HG03439 (cell line): ENCODE measurements around the gene LMX1B.
"Not testable (repeated sequence)": the region's sequence is repeated elsewhere in the genome, so short reads cannot be mapped to it uniquely, and the experiment has no call there.

Experiments
- ATAC-seq: cut with Tn5 transposase; IDR thresholded peaks from one replicate; pipeline ENCODE4 v1.9.1; 2021; ENCODE audit warnings: mild to moderate bottlenecking, moderate library complexity; ENCODE audit not compliant: unreplicated experiment

The LMX1B gene

DNA sequence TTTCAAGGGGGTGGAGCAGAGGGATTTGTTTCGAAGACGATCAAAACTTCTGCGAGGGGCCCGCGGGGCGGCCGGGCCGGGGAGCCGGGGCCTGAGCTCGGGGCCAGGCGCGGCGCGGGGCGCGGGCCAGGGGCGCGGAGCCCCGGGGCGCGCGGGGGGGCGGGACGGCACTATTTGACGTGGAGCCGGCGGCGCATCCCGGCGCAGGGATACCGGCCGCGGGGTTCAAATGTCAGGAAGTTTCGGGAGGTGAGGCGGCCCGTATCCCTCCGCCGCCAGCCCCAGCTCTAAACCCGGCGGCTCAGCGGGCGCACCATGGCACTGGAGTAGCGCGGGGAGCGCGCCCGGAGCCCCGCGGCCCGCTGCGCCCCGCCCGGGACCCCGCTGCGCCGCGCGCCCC is at the start of gene LMX1B:
Gene LMX1B, plus strand, starts transcription at position 278 of the 400 bp plus-strand sequence. CDS start 522 bp downstream, outside the sequence.
- no peak for ATAC-seq

DNA sequence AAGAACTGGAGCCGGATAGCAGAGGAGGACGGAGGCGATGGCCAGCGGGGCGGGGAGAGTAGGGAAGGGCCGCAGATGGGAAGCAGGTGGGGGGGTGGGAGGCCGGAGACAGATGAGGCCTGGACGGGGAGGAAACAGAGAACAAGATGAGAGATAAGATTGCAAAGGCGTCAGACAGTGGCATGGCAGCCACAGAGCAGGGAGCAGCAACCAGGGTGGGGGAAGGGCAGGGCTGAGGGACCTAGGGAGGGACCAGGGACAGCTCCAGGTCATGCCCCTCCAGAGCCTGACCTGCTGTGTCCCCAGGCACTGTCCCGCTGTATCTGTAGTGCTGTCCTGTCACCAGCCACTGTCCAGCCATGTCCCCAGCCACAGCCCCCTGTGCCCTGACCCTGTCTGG is 49.6 kb upstream of the LMX1B start:
- no peak for ATAC-seq

DNA sequence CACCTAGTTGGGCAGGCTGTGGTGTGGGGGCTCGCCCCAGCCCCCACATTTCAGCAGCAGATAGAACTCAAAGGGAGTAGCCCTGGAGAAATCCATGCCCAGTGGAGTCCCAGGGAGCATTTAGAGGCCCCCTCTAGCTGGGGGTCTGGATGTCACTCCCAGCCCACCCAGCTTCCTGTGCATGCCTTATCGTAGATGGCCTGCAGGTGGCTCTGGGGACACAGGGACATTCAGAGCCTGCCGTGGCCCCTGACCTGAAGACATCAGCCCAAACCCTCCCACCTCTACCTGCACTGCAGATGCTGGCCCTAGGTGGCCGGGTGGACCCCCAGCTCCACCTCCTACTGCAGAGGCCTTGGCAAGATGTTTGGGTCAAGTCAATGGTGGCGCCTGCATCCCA is 49.0 kb upstream of the LMX1B start:
- ATAC-seq, result no peak

DNA sequence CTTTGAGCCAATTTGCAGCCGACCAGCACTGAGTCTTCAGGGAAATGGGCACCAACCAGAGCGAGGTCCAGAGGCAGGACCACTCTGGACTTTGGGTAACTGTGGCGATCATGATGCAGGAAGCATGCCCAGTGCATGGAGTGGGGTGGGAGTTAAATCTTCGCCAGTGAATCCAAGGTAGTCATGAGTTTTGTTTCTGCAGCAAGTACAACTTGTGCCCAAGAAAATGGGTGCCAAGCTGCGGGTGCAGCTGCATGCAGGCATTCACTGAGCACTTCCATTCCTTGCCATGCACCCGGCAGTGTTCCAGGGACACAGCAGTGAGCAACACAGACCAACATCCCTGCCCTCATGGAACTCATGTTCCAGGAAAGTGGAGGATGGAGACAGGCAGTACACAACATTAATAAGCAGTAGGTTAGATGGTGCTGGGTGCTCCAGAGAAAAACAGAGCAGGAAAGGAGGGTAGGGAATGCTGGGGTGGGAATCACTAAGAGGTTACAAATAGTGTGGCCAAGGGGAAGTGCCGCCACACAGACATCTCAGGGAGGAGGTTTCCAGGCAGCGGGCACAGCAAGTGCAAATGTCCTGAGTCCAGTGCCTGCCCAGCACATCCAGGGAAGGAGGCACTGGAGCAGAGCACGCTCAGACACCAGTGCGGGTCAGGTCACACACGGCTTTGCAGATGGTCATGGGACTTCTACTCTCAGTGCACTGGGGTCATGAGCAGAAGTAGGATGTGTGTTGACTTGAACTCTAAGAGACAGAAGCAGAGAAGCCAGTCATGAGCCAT is 48.2 kb upstream of the LMX1B start:
- no peak for ATAC-seq

DNA sequence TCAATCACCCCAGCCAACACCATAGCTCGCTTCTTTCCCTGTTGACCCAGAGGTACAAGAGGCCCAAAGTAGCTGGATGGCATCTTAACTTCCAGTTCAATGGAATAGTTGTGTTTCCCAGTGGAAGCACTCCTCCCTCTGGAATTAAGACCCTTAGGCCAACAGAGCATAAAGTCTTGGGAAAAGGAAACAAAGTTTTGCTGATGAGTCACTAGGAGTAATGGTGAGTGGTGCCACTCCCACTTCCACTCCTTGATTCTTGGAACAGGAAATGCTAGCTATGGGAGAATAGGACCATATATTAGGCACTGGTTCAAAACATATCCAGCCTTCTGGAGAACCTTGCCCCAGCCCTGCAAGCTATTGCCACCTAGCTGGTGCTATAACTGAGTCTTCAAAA is 44.7 kb upstream of the LMX1B start:
- ATAC-seq, result no peak

DNA sequence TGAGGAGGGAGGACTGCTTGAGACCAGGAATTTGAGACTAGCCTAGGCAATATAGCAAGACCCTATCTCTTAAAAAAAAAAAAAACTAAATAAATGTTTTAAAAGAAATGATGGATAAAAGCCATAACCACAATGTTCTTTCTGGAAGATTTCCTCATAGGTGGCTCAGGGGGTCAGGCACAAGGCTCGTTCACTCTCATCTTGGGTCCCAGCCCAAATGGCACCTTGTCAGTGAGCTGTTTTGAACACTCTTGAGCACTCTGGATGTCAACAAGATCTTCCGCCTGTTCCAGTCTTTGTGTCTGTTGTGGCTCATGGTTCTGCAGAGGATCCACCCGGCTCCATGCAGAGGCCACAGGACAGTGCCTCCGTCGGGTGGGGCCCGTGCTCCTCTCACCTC is 35.7 kb upstream of the LMX1B start:
- no peak for ATAC-seq

DNA sequence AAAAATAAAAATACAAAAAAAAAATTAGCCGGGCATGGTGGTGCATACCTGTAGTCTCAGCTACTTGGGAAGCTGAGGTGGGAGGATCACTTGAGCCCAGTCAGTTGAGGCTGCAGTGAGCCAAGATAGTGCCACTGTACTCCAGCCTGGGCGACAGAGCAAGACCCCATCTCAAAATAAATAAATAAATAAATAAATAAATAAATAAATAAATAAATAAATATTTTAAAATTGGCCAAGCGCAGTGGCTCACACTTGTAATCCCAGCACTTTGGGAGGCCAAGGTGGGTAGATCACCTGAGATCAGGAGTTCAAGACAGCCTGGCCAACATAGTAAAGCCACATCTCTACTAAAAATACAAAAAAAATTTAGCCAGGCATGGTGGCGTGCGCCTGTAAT is 33.4 kb upstream of the LMX1B start:
- not testable (repeated sequence) for ATAC-seq

DNA sequence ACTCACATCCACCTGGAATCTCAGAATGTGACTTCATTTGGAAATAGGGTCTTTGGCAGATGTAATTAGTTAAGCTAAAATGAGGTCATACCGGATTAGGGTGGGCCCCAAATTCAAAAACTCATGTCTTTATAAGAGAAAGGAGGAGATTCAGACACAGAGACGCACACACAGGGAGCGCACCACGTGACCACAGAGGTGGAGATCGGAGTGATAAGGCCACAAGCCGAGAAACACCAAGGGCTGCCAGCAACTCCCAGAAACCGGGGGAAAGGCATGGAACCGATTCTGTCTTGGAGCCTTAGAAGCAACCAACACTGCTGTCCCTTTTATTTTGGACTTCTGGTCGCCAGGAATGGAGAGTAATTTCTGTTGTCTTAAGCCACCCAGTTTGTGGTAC is 31.8 kb upstream of the LMX1B start:
- ATAC-seq, result no peak

DNA sequence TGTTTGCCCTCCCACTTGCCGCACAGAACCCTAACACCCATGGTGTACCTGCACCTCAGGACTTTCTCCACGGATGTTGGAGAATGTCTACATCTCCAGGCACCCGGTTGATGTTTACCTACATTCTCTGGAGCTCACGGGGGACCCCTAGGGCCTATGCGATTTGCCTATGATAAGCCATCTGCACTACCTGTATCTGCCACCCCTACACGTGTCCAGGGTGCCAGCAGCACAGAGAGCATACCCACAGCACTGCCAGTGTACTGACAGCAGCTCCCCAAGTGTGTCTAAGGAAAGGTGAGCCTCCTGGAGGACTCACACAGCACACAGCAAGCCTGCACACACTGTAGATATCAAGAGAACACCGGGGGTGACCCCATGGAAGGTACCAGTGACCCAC is 31.3 kb upstream of the LMX1B start:
- no peak for ATAC-seq

DNA sequence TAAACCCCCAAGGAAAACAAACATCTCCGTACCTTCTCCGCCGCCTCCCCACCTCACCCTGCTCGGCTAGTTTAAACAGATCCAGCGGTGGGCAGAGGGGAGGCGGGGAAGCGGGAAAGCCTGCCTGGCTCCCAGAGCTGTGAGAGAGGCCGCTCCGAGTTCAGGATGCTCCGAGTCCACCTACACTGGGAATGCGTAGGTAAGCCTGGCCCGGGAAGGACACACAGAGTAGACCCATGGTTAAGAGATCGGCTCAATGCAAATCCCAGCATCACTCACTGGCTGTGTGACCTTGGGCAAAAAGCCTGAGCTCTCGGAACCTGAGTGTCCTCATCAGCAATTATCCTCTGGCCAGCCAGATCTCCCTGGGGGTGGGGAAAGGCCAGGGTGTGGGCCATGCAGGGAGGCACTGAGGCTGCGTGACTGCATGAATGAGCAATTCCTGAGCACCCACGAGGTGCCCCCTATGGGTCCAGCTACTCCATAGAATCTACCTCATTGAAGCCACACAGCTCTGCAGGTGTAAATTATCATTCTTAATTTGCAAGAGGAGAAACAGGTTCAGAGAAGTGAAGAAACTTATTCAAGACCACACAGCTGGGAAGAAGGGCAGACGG is 30.5 kb upstream of the LMX1B start:
- ATAC-seq, result no peak

DNA sequence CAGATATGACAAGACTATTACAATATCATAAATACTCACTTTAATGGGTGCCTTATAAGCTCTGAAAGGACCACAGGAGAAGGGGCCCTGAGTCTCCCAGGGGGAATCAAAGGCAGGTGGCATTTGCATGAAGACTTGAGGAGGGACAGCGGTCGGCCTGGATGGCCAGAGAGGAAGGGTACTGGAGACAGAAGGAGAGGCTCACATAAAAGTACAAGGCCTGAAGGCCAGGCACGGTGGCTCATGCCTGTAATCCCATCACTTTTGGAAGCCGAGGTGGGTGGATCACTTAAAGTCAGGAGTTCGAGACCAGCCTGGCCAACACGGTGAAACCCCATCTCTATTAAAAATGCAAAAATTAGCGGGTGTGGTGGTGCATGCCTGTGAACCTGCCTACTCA is 29.1 kb upstream of the LMX1B start:
- no peak for ATAC-seq

DNA sequence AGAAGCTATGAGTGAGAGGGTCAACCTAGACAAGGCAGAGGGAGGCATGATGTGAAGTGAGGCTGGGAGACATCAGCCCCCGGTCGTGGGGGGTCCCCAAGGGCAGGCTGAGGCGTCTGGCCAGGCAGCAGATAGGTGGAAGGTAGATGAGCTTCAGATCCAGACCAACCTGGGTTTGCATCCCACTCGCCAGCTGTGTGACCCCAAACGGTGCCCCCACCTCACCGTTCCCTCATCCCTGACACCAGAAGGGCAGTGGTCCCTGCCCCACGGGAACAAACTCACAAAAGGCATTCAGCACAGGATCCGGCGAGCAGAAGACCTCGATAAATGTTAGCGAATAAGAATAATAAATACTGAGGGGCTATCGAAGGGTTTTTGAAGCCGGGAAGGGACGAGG is 27.5 kb upstream of the LMX1B start:
- no peak for ATAC-seq

DNA sequence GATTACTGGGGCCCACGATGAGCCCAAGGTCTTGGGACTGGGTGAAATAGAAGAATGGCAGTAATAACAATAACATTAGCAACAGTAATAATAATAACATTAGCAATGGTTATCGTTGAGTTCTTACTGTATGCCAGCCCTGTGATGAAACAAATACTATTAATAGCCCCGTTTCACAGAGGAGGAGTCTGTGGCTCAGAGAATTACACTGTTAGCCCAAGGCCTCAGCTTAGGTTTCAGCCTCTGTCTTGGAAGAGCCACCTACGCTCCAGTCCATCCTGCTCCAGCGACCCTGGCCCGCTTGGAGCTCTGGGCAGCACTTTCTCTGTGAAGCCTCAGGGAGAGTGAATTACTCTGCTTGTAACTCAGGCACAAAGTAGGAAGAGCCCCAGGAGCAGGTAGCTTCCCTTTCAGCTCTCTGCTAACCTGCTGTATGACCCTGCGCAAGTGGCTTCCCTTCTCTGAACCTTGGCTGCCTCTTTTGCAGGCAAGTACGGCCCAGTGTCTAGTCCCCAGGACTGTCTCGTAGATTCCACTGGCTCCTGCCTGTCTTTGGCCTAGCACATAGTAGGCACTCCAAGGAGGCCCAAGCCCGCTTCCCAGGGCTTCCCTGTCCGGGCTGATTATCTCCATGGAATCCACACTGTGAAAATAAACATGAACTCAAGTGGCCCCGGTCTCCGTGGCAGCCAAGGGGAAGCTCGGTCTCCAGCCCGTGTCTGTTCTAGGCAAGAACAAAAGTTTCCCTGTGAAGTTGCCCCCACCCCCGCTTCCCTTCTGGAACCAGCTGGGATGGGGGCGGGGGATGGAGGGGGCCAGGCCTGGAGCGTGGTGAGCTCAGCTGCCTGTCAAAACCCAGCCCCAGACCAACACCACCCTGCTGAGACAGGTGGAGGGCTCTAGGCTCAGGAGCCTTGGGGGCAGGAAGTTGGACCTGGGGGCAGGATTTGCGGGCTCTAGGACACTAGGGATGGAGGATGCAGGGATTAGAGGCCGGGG is 26.2 kb upstream of the LMX1B start:
- no peak for ATAC-seq

DNA sequence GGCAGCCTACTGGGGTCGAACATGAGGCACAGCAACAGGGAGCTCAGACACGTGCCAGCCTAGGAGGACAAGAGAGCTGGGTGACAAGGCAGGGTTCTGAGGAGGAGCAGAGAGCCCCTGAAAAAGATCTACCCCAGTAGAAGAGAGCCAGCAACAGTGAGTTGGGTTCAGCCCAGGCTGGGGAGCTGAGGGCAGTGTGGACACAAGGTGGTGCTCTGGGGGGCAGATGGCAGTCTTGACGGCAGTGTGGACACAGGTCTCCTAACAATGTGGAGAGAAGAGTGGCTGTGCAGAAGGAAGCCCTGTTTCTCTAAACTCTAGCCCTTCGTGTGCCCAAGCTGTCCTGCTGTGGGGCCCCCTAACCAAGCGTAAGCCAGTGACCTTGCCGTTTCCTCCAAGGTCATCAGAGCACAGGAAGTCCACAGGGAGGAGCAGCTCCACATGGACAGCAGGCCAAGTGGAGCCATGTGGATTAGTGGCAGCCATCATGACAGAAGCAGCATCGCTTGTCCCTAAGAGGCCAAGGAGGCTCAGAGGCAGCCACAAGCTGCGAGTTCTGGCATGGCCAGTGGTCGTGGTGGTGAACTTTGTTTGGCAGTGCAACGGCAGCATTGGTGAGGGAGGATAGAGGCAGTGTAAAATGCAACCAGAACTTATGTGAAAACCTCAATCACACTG is 25.1 kb upstream of the LMX1B start:
- no peak for ATAC-seq

DNA sequence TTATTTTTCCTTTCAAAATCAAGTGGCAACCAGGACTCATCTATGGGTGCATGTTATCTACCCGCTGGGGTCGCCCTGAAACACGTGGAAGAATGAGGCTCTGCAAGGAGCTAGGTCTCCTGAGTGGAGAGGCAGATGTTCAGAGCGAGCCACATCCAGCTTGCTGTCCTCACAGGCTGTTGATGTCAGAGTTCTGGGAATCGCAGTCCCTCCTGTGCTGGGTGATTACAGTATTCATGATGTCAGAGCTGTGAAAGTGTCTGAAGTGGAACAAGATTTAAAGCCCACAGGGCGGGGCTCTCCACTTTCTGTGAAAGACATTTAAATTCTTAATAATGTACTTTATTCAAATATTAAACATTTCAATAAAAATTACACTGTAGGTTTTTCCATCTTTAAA is 24.4 kb upstream of the LMX1B start:
- ATAC-seq, result no peak

DNA sequence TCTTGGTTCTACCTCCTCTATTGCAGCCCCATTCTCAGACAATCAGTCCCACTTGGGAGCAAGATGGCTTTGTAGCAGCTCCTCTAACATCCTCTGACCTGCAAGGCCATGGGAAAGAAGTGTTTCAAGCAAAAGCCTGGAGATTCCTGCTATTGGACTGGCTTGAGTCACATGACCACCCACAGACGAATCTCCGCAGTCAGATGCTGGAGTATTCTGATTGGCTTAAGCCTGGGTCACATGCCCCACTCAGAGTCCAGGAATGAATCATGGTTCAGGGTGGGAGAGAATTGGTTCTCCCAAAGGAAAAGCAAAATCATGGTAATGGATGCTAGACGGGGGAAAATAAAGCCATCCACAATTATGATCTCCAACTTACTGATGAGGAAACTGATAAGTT is 22.6 kb upstream of the LMX1B start:
- no peak for ATAC-seq

DNA sequence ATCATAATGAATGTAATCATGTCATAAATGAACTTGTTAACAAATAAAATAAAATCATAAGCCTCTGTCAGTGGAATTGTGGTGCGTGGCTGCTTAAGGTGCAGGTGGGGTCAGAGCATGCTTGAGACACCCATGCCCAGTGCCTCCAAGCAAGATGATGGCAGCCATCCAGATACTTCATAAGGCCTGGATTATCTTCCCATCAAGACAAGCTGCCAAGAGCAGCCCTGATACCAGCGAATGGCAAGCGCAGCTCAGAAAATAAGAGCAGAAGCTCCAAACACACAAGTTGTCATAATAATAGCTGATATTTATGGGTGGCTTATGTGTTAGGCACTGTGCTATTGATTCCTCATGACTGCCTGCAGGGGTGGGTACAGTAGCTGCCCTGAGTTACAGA is 21.8 kb upstream of the LMX1B start:
- ATAC-seq, result no peak

DNA sequence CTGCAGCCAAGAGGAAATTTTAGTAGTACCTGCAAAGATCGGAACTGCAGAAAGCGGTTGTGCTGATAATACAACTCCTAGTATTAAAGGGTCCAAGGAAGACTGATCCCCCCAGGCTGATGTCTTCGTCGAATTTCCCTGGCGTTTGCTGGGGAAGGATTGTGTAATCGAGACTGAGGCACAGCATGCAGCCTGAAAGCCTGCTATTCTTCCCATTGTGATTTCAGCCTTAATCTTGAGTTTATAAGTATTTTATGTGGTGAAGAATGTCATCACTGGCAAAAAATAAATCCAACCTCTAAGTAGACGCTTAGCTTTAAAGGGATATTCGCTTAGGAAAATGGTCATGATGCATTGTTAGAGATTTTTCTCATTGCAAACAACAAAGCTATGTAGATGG is 21.3 kb upstream of the LMX1B start:
- ATAC-seq, result no peak

DNA sequence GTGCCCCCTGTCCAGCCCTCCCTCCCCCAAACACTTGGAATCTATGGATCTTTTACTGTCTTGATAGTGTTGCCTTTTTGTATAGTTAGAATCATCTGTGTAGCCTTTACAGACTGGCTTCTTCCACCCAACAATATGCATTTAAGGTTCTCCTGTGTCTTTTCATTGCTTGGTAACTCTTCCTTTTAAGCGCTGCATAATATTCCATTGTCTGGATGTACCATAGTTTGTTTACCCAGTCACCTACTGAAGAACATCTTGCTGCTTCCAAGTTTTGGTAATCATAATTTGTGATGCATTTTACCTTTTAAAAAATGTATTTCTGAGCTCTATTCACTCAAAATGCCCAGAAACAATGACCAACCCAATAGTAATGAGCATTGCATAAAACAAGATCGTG is 17.7 kb upstream of the LMX1B start:
- ATAC-seq, result no peak

DNA sequence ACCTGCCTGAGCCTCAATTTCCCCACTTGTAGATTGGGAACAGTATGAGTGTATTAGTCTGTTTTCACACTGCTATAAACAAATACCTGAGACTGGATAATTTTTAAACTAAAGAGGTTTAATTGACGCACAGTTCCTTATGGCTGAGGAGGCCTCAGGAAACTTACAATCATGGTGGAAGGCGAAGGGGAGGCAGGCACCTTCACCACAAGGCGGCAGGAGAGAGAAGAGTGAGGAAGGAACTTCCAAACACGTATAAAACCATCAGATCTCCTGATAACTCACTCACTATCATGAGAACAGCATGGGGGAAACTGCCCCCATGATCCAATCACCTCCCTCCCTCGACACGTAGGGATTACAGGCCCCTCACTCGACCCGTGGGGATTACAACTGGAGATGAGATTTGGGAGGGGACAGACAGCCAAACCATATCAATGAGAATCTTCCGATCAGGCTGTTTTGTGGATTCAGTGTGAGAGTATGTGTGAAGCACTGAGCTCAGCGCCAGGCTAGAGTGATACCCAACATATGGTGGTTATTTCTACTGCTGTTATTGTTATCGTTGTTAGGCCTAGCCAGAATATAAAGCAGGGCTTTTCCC is 14.6 kb upstream of the LMX1B start:
- no peak for ATAC-seq
